Astrocyte (in vitro differentiated cells and primary cell): ENCODE data around the gene ZNF335. TPM values are rescaled to one million over a fixed set of nuclear protein-coding genes. Genes with fewer than 3 reads are reported as not detected.

Experiments used
- DNase-seq: peaks from one replicate; pipeline ENCODE4 v3.0.0-alpha.2; 2010; ENCODE audit warnings: low read depth
- FAIRE-seq: peaks from 2 replicates; lab custom pipeline; 2011; peaks lifted over from hg19 to GRCh38; lab: Jason Lieb, UNC
- H2AFZ ChIP-seq: 2 replicates; pipeline ENCODE4 v1.6.0; 2012; ENCODE audit warnings: low read depth, low read length, inconsistent platforms
- H3K27ac ChIP-seq: 2 replicates; pipeline ENCODE4 v1.5.1; 2011; ENCODE audit warnings: low read depth, low read length, inconsistent platforms
- H3K27me3 ChIP-seq: 2 replicates; pipeline ENCODE4 v1.6.0; 2011; ENCODE audit warnings: low read length, inconsistent platforms; ENCODE audit not compliant: insufficient read depth
- H3K36me3 ChIP-seq: 2 replicates; pipeline ENCODE4 v1.5.1; 2011; ENCODE audit warnings: low read length, inconsistent platforms; ENCODE audit not compliant: insufficient read depth
- H3K4me1 ChIP-seq: 2 replicates; pipeline ENCODE4 v1.5.1; 2011; ENCODE audit warnings: low read length, inconsistent platforms; ENCODE audit not compliant: insufficient read depth
- H3K4me2 ChIP-seq: 2 replicates; pipeline ENCODE4 v1.6.0; 2012; ENCODE audit warnings: low read length, inconsistent platforms
- H3K4me3 ChIP-seq: 2 replicates; pipeline ENCODE4 v1.5.1; 2011; ENCODE audit warnings: low read depth, mild to moderate bottlenecking, low read length, inconsistent platforms; ENCODE audit not compliant: insufficient read depth
- H3K79me2 ChIP-seq: 2 replicates; pipeline ENCODE4 v1.6.0; 2012; ENCODE audit warnings: mild to moderate bottlenecking, low read length, inconsistent platforms; ENCODE audit not compliant: insufficient read depth
- H3K9ac ChIP-seq: 2 replicates; pipeline ENCODE4 v1.6.0; 2012; ENCODE audit warnings: mild to moderate bottlenecking, low read length, inconsistent platforms
- H3K9me3 ChIP-seq: 2 replicates; pipeline ENCODE4 v1.5.1; 2012; ENCODE audit warnings: low read depth, mild to moderate bottlenecking, low read length, inconsistent platforms; ENCODE audit not compliant: insufficient read depth
- H4K20me1 ChIP-seq: 2 replicates; pipeline ENCODE4 v1.6.0; 2012; ENCODE audit warnings: low read length, inconsistent platforms; ENCODE audit not compliant: insufficient read depth
- H3K27ac Mint-ChIP-seq: one replicate; pipeline ENCODE4 v1.8.0; 2021; ENCODE audit warnings: mild to moderate bottlenecking, mixed read lengths; ENCODE audit not compliant: unreplicated experiment
- H3K27me3 Mint-ChIP-seq: one replicate; pipeline ENCODE4 v1.8.0; 2021; ENCODE audit warnings: low read depth, mixed read lengths; ENCODE audit not compliant: unreplicated experiment
- H3K36me3 Mint-ChIP-seq: one replicate; pipeline ENCODE4 v1.8.0; 2021; ENCODE audit warnings: low read depth, mixed read lengths; ENCODE audit not compliant: unreplicated experiment
- H3K4me1 Mint-ChIP-seq: one replicate; pipeline ENCODE4 v1.8.0; 2021; ENCODE audit warnings: low read depth, mixed read lengths; ENCODE audit not compliant: unreplicated experiment
- H3K4me3 Mint-ChIP-seq: one replicate; pipeline ENCODE4 v1.8.0; 2021; ENCODE audit warnings: mild to moderate bottlenecking, moderate library complexity, mixed read lengths; ENCODE audit not compliant: unreplicated experiment
- H3K9me3 Mint-ChIP-seq: one replicate; pipeline ENCODE4 v1.8.0; 2021; ENCODE audit warnings: mild to moderate bottlenecking, mixed read lengths; ENCODE audit not compliant: unreplicated experiment
- CTCF ChIP-seq: IDR thresholded peaks from 2 replicates; pipeline ENCODE4 v1.5.1; 2011; ENCODE audit warnings: low read depth, mild to moderate bottlenecking, inconsistent platforms, low read length, moderate library complexity; ENCODE audit not compliant: insufficient read depth
- EZH2 ChIP-seq: IDR thresholded peaks from 2 replicates; pipeline ENCODE4 v1.6.1; 2012; ENCODE audit warnings: mild to moderate bottlenecking, low read length, inconsistent platforms; ENCODE audit not compliant: insufficient read depth
- total RNA-seq: library from RNA; stranded (reverse); gene quantifications from 2 replicates; pipeline ENCODE4 v1.2.1, GENCODE V29; 2021

The ZNF335 gene
- total RNA-seq, 1 donor from 2014 or later = 18.6 TPM

- Mint-ChIP-seq H3K4me1 (peaks cover 10% of the 10 kb centered on the region), H3K4me3 (peak overlapping the region; percentile 89), H3K36me3 (peaks cover 21% of the 10 kb centered on the region), H3K9me3 (peaks cover 8% of the 10 kb centered on the region), H3K27ac (peak overlapping the region; percentile 62), H3K27me3 (no peaks in the 10 kb centered on the region)
- Histone ChIP-seq H3K4me3 (peak overlapping the region; percentile 54), H3K9ac (peak overlapping the region; percentile 71), H3K36me3 (peaks cover under 1% of the 10 kb centered on the region), H3K4me2 (peak overlapping the region; percentile 89), H3K27me3 (no peaks in the 10 kb centered on the region), H3K4me1 (peaks cover 16% of the 10 kb centered on the region), H4K20me1 (no peaks in the 10 kb centered on the region), H3K9me3 (no peaks in the 10 kb centered on the region), H3K27ac (no peak overlapping the region), H2AFZ (peak overlapping the region; percentile 83), H3K79me2 (peaks cover 2% of the 10 kb centered on the region)
- no peak for DNase-seq
- TF ChIP-seq EZH2 (no peak), CTCF (no peak)
- no peak for FAIRE-seq
Measured at GRCh38 chr20:45912344-45912682, 59.7 kb downstream of the ZNF335 start.

- Mint-ChIP-seq H3K4me1 (peaks cover 10% of the 10 kb centered on the region), H3K4me3 (peak within 1 kb of the TSS; percentile 89), H3K27me3 (no peaks in the 10 kb centered on the region), H3K27ac (peak within 1 kb of the TSS; percentile 79), H3K36me3 (peaks cover 25% of the 10 kb centered on the region), H3K9me3 (peaks cover 10% of the 10 kb centered on the region)
- peak within 1 kb of the TSS; percentile 71 for H3K9ac ChIP-seq
- H3K27ac ChIP-seq = peak within 1 kb of the TSS; percentile 63
- H2AFZ ChIP-seq = peak within 1 kb of the TSS; percentile 83
- peaks cover 2% of the 10 kb centered on the region for H3K36me3 ChIP-seq
- H3K79me2 ChIP-seq = peaks cover 2% of the 10 kb centered on the region
- peak within 1 kb of the TSS; percentile 54 for H3K4me3 ChIP-seq
- no peaks in the 10 kb centered on the region for H3K9me3 ChIP-seq
- no peak for TF ChIP-seq CTCF
- no peak for TF ChIP-seq EZH2
- no peaks in the 10 kb centered on the region for H4K20me1 ChIP-seq
- DNase-seq (peak; percentile 65), FAIRE-seq (no peak)
- H3K27me3 ChIP-seq = no peaks in the 10 kb centered on the region
- peaks cover 16% of the 10 kb centered on the region for H3K4me1 ChIP-seq
- peak within 1 kb of the TSS; percentile 89 for H3K4me2 ChIP-seq
Measured at GRCh38 chr20:45911486-45912343, 60.3 kb downstream of the ZNF335 start, which contains the start of gene PLTP. PLTP (minus strand) TSS chr20:45912155; CDS start chr20:45911452, 703 bp downstream.
